ENCODE data around the gene ARID1B. TPM values are rescaled to one million over a fixed set of nuclear protein-coding genes. Genes with fewer than 3 reads are reported as not detected.

The ARID1B gene
- total and polyA plus RNA-seq, 10 of the 15 experiments (the other 5 are each of a cell fraction or from before 2014, with no cell fraction given): 24.7 to 133 (median 54.6) TPM

- no peaks in the 10 kb centered on the region; the same call in 1 of the 2 replicates for H3K79me2 ChIP-seq (ENCODE audit: control insufficient read depth, insufficient read depth, low read length)
- DNase-seq (ENCODE audit: low read depth, low spot score) (no peak), FAIRE-seq (no peak), ATAC-seq (no peak)
- no TSS peak for BruUV-seq (replicated peaks)
- H3K4me3 ChIP-seq: no peak overlapping the region
- ChIA-PET SMC1A (ENCODE audit: uncharacterized antibody, unreplicated experiment) (interaction anchor here (1.0 to 3.6 kb wide), 3 partner anchors 8 to 22 kb away, joined by 3 to 15 read pairs (median 4); no protein-coding TSS in a partner anchor), RAD21 (ENCODE audit: unreplicated experiment) (no interaction called here), CTCF (interaction anchor here (1.3 to 1.4 kb wide), 2 partner anchors 52 to 144 kb away, joined by 3 to 4 read pairs; no protein-coding TSS in a partner anchor), POLR2A (interaction anchor here (0.9 kb wide), 1 partner anchor 8 kb away, joined by 4 read pairs; no protein-coding TSS in a partner anchor)
- TF ChIP-seq CHD1 (IDR thresholded peaks at IDR 0.05; ENCODE audit: low read depth, low read length): no peak
- no peak for TF ChIP-seq HCFC1 (IDR thresholded peaks at IDR 0.05; ENCODE audit: low read length)
- TF ChIP-seq IKZF2 (IDR thresholded peaks at IDR 0.05): no peak
- no peak for TF ChIP-seq POLR2AphosphoS2 (IDR thresholded peaks at IDR 0.05; ENCODE audit: low read depth, low read length)
- no peak for TF ChIP-seq CEBPB (IDR thresholded peaks at IDR 0.05; ENCODE audit: borderline replicate concordance in 1 of 2, low read depth in 2 of 2, low read length in 2 of 2)
- TF ChIP-seq HDAC2 (IDR thresholded peaks at IDR 0.05): no peak
- TF ChIP-seq SIX5 (IDR thresholded peaks at IDR 0.05; ENCODE audit: low read depth, low read length, severe bottlenecking): no peak
- TF ChIP-seq BHLHE40 (IDR thresholded peaks at IDR 0.05; ENCODE audit: borderline replicate concordance in 1 of 2, low read depth in 2 of 2, low read length in 1 of 2): no peak
- no peak for TF ChIP-seq ATF2 (IDR thresholded peaks at IDR 0.05; ENCODE audit: low read length)
- no peak for TF ChIP-seq ZBTB11 (CRISPR knock-in tag; IDR thresholded peaks at IDR 0.05)
- TF ChIP-seq HDAC6 (IDR thresholded peaks at IDR 0.05; ENCODE audit: unreplicated experiment): no peak
- no peak for TF ChIP-seq ASH2L (IDR thresholded peaks at IDR 0.05; ENCODE audit: borderline replicate concordance, low read depth)
- TF ChIP-seq NKRF (conservative IDR thresholded peaks at IDR 0.05): no peak
- no peak for TF ChIP-seq ATF7 (IDR thresholded peaks at IDR 0.05; ENCODE audit: low read depth)
- intact Hi-C loops (cut with micrococcal nuclease; ENCODE audit: unreplicated experiment): no loop called here
- in situ Hi-C loops (cut with MboI): no loop called here
- H3K27me3 ChIP-seq (replicated peaks in 1 of 2; ENCODE audit: control insufficient read depth in 2 of 2, insufficient read depth in 2 of 2, low read length in 1 of 2): no peaks in the 10 kb centered on the region
- peaks cover 3 to 20% of the 10 kb centered on the region in 2 experiments for H3K36me3 ChIP-seq (ENCODE audit: control insufficient read depth in 2 of 2, insufficient read depth in 2 of 2, low read length in 1 of 2)
- no peak overlapping the region for H3K9ac ChIP-seq (ENCODE audit: control insufficient read depth, insufficient read depth, low read length)
- H3K9me3 ChIP-seq (replicated peaks; ENCODE audit: control insufficient read depth, insufficient read depth, low read length): no peaks in the 10 kb centered on the region
- H3K27ac ChIP-seq (ENCODE audit: control insufficient read depth, insufficient read depth): no peak overlapping the region
- over 99% methylated on average over 6 of the region's 6 CpGs for WGBS (ENCODE audit: insufficient coverage, insufficient replicate concordance, low lambda C conversion rate, missing lambda C conversion rate)
- no peaks in the 10 kb centered on the region for H3K4me1 ChIP-seq (ENCODE audit: control insufficient read depth, insufficient read depth, low read length)
- peaks cover 5% of the 10 kb centered on the region; the same call in 1 of the 2 replicates for H4K20me1 ChIP-seq (ENCODE audit: control insufficient read depth, insufficient read depth)
- H3K4me2 ChIP-seq (ENCODE audit: control insufficient read depth, insufficient read depth): no peak overlapping the region
- no peak overlapping the region for H2AFZ ChIP-seq (ENCODE audit: control insufficient read depth, low read depth, low read length)
Observed at GRCh38 chr6:157086632-157087031, 309.5 kb downstream of the ARID1B start.

Measured in GM12878 (cell line).